HTR-8/SVneo (cell line): Measurements from ENCODE around the gene CD9.
A peak's percentile ranks its signal among the peaks of the same experiment; 100 is the strongest.

Experiments used
- DNase-seq: peaks from one replicate; pipeline ENCODE4 v3.0.0; 2011; ENCODE audit warnings: low spot score, mixed read lengths; ENCODE audit not compliant: insufficient read length
- FAIRE-seq: peaks from 2 replicates; lab custom pipeline; 2011; peaks lifted over from hg19 to GRCh38; lab: Jason Lieb, UNC

The CD9 gene

GRCh38 chr12:6215932-6216494 is 15.8 kb downstream of the CD9 start:
- FAIRE-seq: peak; percentile 87
- DNase-seq: peak; percentile 98

- DNase-seq: no peak
- no peak for FAIRE-seq
These were observed 16.4 kb downstream of the CD9 start for GRCh38 chr12:6216581-6216980.

- no peak for DNase-seq
- no peak for FAIRE-seq
These were observed 18.2 kb downstream of the CD9 start for GRCh38 chr12:6218347-6218925.

- FAIRE-seq: peak; percentile 49
- no peak for DNase-seq
These were observed 19.8 kb downstream of the CD9 start for GRCh38 chr12:6219980-6220379.

- FAIRE-seq (no peak), DNase-seq (no peak)
These were observed 20.9 kb downstream of the CD9 start for GRCh38 chr12:6221146-6221545.

GRCh38 chr12:6222078-6222654 is 22.0 kb downstream of the CD9 start:
- DNase-seq (no peak), FAIRE-seq (no peak)

- DNase-seq (no peak), FAIRE-seq (no peak)
These were observed 23.3 kb downstream of the CD9 start for GRCh38 chr12:6223545-6223944.

GRCh38 chr12:6224550-6224949 is 24.4 kb downstream of the CD9 start:
- DNase-seq (no peak), FAIRE-seq (no peak)

GRCh38 chr12:6225630-6226001 is 25.4 kb downstream of the CD9 start:
- DNase-seq: no peak
- no peak for FAIRE-seq

- DNase-seq (no peak), FAIRE-seq (no peak)
These were observed 25.9 kb downstream of the CD9 start for GRCh38 chr12:6226002-6226678.

GRCh38 chr12:6226679-6227051 is 26.5 kb downstream of the CD9 start:
- no peak for DNase-seq
- no peak for FAIRE-seq

- no peak for FAIRE-seq
These were observed 28.5 kb downstream of the CD9 start for GRCh38 chr12:6228535-6229223.

GRCh38 chr12:6229224-6230218 is 29.3 kb downstream of the CD9 start:
- FAIRE-seq (no peak), DNase-seq (no peak)

More at GRCh38 chr12:6228535-6229223, 28.5 kb downstream of the CD9 start:
- DNase-seq: no peak

GRCh38 chr12:6230321-6231110 is 30.3 kb downstream of the CD9 start:
- DNase-seq (no peak), FAIRE-seq (no peak)

- no peak for FAIRE-seq
- DNase-seq: no peak
These were observed 31.4 kb downstream of the CD9 start for GRCh38 chr12:6231359-6232268.

GRCh38 chr12:6233121-6233971 is 33.1 kb downstream of the CD9 start:
- no peak for FAIRE-seq

GRCh38 chr12:6234214-6234613 is 34.0 kb downstream of the CD9 start:
- no peak for DNase-seq
- no peak for FAIRE-seq

More at GRCh38 chr12:6233121-6233971, 33.1 kb downstream of the CD9 start:
- no peak for DNase-seq
